Thyroid gland (tissue), 4 donors: ENCODE results near the gene SMCHD1.
"Not testable (repeated sequence)": the region's sequence is repeated elsewhere in the genome, so short reads cannot be mapped to it uniquely, and the experiment has no call there.

ENCODE experiments used
- CTCF ChIP-seq, 6 experiments: fragments of 200-600 bp in 3 of 6; fragments of 450-650 bp in 3 of 6; sonication (generic) in 3 of 6; IDR thresholded peaks; one replicate each; pipeline ENCODE4 v1.5.1; 2016 to 2019; ENCODE audit warnings: antibody characterized with exemption in 6 of 6, mild to moderate bottlenecking in 2 of 6, inconsistent platforms in 1 of 6, moderate library complexity in 1 of 6
- POLR2A ChIP-seq, 2 donors: fragments of 450-650 bp; IDR thresholded peaks; one replicate each; pipeline ENCODE4 v1.6.1; 2017; ENCODE audit warnings: antibody characterized with exemption in 2 of 2, mild to moderate bottlenecking in 2 of 2, moderate library complexity in 1 of 2

GRCh38 chr18:2740082-2740481 is 84.6 kb downstream of the SMCHD1 start:
- not testable (repeated sequence) for TF ChIP-seq CTCF, POLR2A (IDR thresholded peaks at IDR 0.05)
